Upper lobe of left lung (tissue), 6 donors: ENCODE results near the gene SUCLG2. TPM values are rescaled to one million over a fixed set of nuclear protein-coding genes. Genes with fewer than 3 reads are reported as not detected.

Experiments used
- ATAC-seq, 2 donors: fragments of 200-7000 bp; cut with Tn5 transposase; one replicate each; pipeline ENCODE4 v1.9.1; 2022; ENCODE audit warnings: mild to moderate bottlenecking in 2 of 2, moderate library complexity in 2 of 2; ENCODE audit not compliant: low FRiP score in 2 of 2
- DNase-seq, 2 donors: peaks; one replicate each; pipeline ENCODE4 v3.0.0-alpha.2; 2019 to 2020
- H3K27ac ChIP-seq, 4 donors: fragments of 200-600 bp; sonication (generic); one replicate each; pipeline ENCODE4 v1.5.1; 2016 to 2019
- H3K27me3 ChIP-seq, 4 donors: fragments of 200-600 bp; sonication (generic); one replicate each; pipeline ENCODE4 v1.5.1; 2017 to 2019
- H3K36me3 ChIP-seq, 4 donors: fragments of 200-600 bp; sonication (generic); one replicate each; pipeline ENCODE4 v1.5.1; 2016 to 2019
- H3K4me1 ChIP-seq, 4 donors: fragments of 200-600 bp; sonication (generic); one replicate each; pipeline ENCODE4 v1.5.1; 2018 to 2019
- H3K4me3 ChIP-seq, 4 donors: fragments of 200-600 bp; sonication (generic); one replicate each; pipeline ENCODE4 v1.5.1; 2017 to 2019; ENCODE audit warnings: mild to moderate bottlenecking in 2 of 4, moderate library complexity in 1 of 4
- H3K9me3 ChIP-seq, 4 donors: fragments of 200-600 bp; sonication (generic); one replicate each; pipeline ENCODE4 v1.5.1; 2018 to 2019
- CTCF ChIP-seq, 6 experiments: fragments of 450-650 bp in 4 of 6; fragments of 200-600 bp in 2 of 6; sonication (generic) in 2 of 6; IDR thresholded peaks; one replicate each; pipeline ENCODE4 v1.5.1; 2016 to 2019; ENCODE audit warnings: antibody characterized with exemption in 6 of 6
- EP300 ChIP-seq, 4 donors: sonication (generic); formaldehyde crosslinking; IDR thresholded peaks; one replicate each; pipeline ENCODE4 v1.5.1; 2017; ENCODE audit warnings: antibody characterized with exemption in 4 of 4, control low read depth in 2 of 4
- POLR2A ChIP-seq, 4 donors: fragments of 450-650 bp; IDR thresholded peaks; one replicate each; pipeline ENCODE4 v1.5.1; 2016 to 2017; ENCODE audit warnings: antibody characterized with exemption in 4 of 4, mild to moderate bottlenecking in 2 of 4
- POLR2AphosphoS5 ChIP-seq, 2 donors: sonication (generic); formaldehyde crosslinking; IDR thresholded peaks; one replicate each; pipeline ENCODE4 v1.5.1; 2017; ENCODE audit warnings: antibody characterized with exemption in 2 of 2
- WGBS, 2 donors: methylation state at CpG; one replicate each; pipeline ENCODE4 v1.1.5; 2017 to 2018; 5-methylcytosine and 5-hydroxymethylcytosine counted together
- total RNA-seq, 6 donors: library from RNA; depleted of rRNA in 4 of 6; stranded (reverse); fragments of >200 nt in 4 of 6; gene quantifications; one replicate each; pipeline versions ENCODE4 v1.1.0 to v1.2.1, GENCODE V29; 2016 to 2021
- donor health status: DM: no; HTN: no; CAD: no; lungs with moderate emphysema.
- donor health status: DM: no; HTN: yes; CAD: no; lungs with severe emphysema.

The SUCLG2 gene
- total RNA-seq, 6 donors from 2014 or later = 36.7 to 69.3 (median 50.8) TPM

DNA sequence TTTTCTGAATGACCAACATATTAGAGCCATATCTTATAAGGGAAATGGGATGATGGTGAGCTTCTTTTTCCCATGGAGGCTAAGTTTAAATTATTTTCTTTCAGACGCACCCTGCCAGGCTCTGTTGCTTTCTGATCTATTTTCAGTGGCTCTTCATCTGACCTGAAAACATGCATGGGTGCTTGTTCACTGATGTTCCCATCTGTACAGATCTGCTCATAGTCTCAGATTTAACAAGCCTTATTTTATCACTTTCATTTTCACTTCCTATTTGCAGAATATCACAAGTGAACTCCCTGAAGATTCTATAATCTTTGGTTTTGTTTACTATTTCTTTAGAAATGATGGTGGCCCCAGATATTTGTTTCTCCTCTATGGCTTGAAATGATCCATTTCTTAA lies 31.1 kb upstream of the SUCLG2 start:
- no peak for DNase-seq
- peaks cover 0 to 5% (median 0%) of the 10 kb centered on the region in 4 donors for H3K4me1 ChIP-seq
- ATAC-seq = no peak
- no peak for TF ChIP-seq POLR2A (IDR thresholded peaks at IDR 0.05)
- TF ChIP-seq CTCF (IDR thresholded peaks at IDR 0.05) = no peak
- TF ChIP-seq POLR2AphosphoS5 (IDR thresholded peaks at IDR 0.05) = no peak
- TF ChIP-seq EP300 (IDR thresholded peaks at IDR 0.05) = no peak
- H3K4me3 ChIP-seq = no peak overlapping the region
- H3K36me3 ChIP-seq = no peaks in the 10 kb centered on the region
- H3K9me3 ChIP-seq = no peaks in the 10 kb centered on the region
- 64 to 81% methylated on average over 1 of the region's 1 CpG for WGBS, 2 donors
- no peak overlapping the region for H3K27ac ChIP-seq
- no peaks in the 10 kb centered on the region for H3K27me3 ChIP-seq

DNA sequence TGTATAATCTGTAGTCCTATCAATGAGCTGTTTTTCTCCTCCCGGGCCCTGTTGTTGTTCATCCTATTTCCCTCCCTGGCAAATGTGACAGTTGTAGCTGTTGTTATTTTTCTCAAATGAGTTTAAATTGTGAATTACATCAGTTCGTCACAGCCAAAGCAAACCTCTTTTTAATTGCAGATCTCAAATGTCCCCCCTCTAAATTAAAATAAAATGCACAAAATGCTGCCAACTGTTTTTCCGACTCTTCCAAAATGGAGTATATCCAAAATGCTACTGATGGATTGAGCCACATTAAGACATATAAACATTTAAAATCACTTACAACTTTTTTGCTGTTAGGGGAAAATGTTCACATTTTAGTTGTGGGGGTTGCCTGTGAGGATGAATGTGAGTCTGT lies 29.8 kb upstream of the SUCLG2 start:
- Histone ChIP-seq H3K4me1 (peaks cover 0 to 5% (median 0%) of the 10 kb centered on the region in 4 donors), H3K27me3 (no peaks in the 10 kb centered on the region), H3K27ac (no peak overlapping the region), H3K9me3 (no peaks in the 10 kb centered on the region), H3K36me3 (no peaks in the 10 kb centered on the region), H3K4me3 (no peak overlapping the region)
- DNase-seq (no peak), ATAC-seq (no peak)
- TF ChIP-seq POLR2A (IDR thresholded peaks at IDR 0.05) (no peak), EP300 (IDR thresholded peaks at IDR 0.05) (no peak), POLR2AphosphoS5 (IDR thresholded peaks at IDR 0.05) (no peak), CTCF (IDR thresholded peaks at IDR 0.05) (no peak)
- 93 to 95% methylated on average over 3 of the region's 3 CpGs for WGBS, 2 donors

- TF ChIP-seq POLR2A (IDR thresholded peaks at IDR 0.05) (no peak), EP300 (IDR thresholded peaks at IDR 0.05) (no peak)
- Histone ChIP-seq H3K27ac (no peak overlapping the region), H3K9me3 (no peaks in the 10 kb centered on the region), H3K4me3 (no peak overlapping the region), H3K4me1 (peaks cover 0 to 5% (median 0%) of the 10 kb centered on the region in 4 donors), H3K36me3 (no peaks in the 10 kb centered on the region), H3K27me3 (no peaks in the 10 kb centered on the region)
- DNase-seq = no peak
- ATAC-seq = no peak
Observed at GRCh38 chr3:67683522-67683921, 29.1 kb upstream of the SUCLG2 start.

DNA sequence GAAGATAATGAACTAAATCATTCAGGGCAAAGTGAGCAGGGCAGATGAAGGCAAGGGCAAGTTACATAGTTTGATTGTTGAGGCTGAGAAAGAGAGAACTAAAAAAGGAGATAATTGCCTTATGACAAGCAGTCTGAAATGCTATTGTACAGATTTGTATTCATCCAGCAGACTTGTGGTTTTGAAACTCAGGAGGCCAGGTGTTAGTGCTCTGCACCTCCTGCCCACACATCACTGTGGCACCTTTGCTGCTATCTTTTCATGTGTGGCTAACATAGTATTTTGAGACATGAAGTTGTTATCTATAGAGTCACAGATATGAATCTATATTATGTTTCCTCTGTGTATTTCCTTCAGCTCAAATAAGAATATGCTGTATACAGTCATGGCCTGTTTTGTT lies 24.3 kb upstream of the SUCLG2 start:
- DNase-seq (no peak), ATAC-seq (no peak)
- TF ChIP-seq CTCF (IDR thresholded peaks at IDR 0.05) = no peak
- no peak for TF ChIP-seq POLR2AphosphoS5 (IDR thresholded peaks at IDR 0.05)
- TF ChIP-seq POLR2A (IDR thresholded peaks at IDR 0.05) = no peak
- TF ChIP-seq EP300 (IDR thresholded peaks at IDR 0.05) = no peak
- Histone ChIP-seq H3K27ac (no peak overlapping the region), H3K4me3 (no peak overlapping the region), H3K4me1 (no peaks in the 10 kb centered on the region), H3K36me3 (no peaks in the 10 kb centered on the region), H3K27me3 (no peaks in the 10 kb centered on the region), H3K9me3 (no peaks in the 10 kb centered on the region)

- H3K4me3 ChIP-seq = no peak overlapping the region
- 74 to 94% methylated on average over 4 of the region's 4 CpGs for WGBS, 2 donors
- ATAC-seq (no peak), DNase-seq (no peak)
- H3K4me1 ChIP-seq = no peaks in the 10 kb centered on the region
- no peaks in the 10 kb centered on the region for H3K9me3 ChIP-seq
- no peaks in the 10 kb centered on the region for H3K27me3 ChIP-seq
- H3K36me3 ChIP-seq = no peaks in the 10 kb centered on the region
- TF ChIP-seq POLR2AphosphoS5 (IDR thresholded peaks at IDR 0.05) = no peak
- TF ChIP-seq EP300 (IDR thresholded peaks at IDR 0.05) = no peak
- TF ChIP-seq POLR2A (IDR thresholded peaks at IDR 0.05) = no peak
- TF ChIP-seq CTCF (IDR thresholded peaks at IDR 0.05) = no peak
- H3K27ac ChIP-seq = no peak overlapping the region
Observed at GRCh38 chr3:67674055-67674454, 19.6 kb upstream of the SUCLG2 start.
